HL-60 (cell line): ENCODE results near the gene CTNND1.

ENCODE experiments used
- DNase-seq, 2 experiments: peaks; one replicate each; pipeline ENCODE4 v3.0.0-alpha.2; 2010 to 2020; ENCODE audit warnings: low read depth in 1 of 2, low spot score in 1 of 2
- H3K27ac ChIP-seq: fragments of 250-450 bp; sonication (Bioruptor Pico); replicated peaks from 2 replicates; pipeline ENCODE4 v1.5.1; 2020; ENCODE audit warnings: mild to moderate bottlenecking, moderate library complexity
- H3K27me3 ChIP-seq: fragments of 250-450 bp; sonication (Bioruptor Pico); 2 replicates; pipeline ENCODE4 v1.5.1; 2021; ENCODE audit warnings: mild to moderate bottlenecking, moderate library complexity; ENCODE audit not compliant: insufficient read depth, poor library complexity, severe bottlenecking
- H3K4me3 ChIP-seq: replicated peaks from 2 replicates; pipeline ENCODE4 v1.5.1; 2011; ENCODE audit warnings: mild to moderate bottlenecking, control low read depth, low read length; ENCODE audit not compliant: insufficient read depth
- CTCF ChIP-seq: IDR thresholded peaks from one replicate; pipeline ENCODE4 v1.5.1; 2011; ENCODE audit warnings: low read length, control low read depth, inconsistent platforms; ENCODE audit not compliant: insufficient read depth
- GABPA ChIP-seq: IDR thresholded peaks from 2 replicates; pipeline ENCODE4 v1.6.1; 2012; ENCODE audit warnings: low read depth
- POLR2AphosphoS5 ChIP-seq: IDR thresholded peaks from 2 replicates; pipeline ENCODE4 v1.6.1; 2012; ENCODE audit warnings: low read depth
- REST ChIP-seq: IDR thresholded peaks from 2 replicates; pipeline ENCODE4 v1.6.1; 2012; ENCODE audit warnings: low read depth; ENCODE audit not compliant: insufficient replicate concordance
- SPI1 ChIP-seq: IDR thresholded peaks from 2 replicates; pipeline ENCODE4 v1.6.1; 2012; ENCODE audit warnings: low read depth, mild to moderate bottlenecking, borderline replicate concordance

Gene CTNND1

DNA sequence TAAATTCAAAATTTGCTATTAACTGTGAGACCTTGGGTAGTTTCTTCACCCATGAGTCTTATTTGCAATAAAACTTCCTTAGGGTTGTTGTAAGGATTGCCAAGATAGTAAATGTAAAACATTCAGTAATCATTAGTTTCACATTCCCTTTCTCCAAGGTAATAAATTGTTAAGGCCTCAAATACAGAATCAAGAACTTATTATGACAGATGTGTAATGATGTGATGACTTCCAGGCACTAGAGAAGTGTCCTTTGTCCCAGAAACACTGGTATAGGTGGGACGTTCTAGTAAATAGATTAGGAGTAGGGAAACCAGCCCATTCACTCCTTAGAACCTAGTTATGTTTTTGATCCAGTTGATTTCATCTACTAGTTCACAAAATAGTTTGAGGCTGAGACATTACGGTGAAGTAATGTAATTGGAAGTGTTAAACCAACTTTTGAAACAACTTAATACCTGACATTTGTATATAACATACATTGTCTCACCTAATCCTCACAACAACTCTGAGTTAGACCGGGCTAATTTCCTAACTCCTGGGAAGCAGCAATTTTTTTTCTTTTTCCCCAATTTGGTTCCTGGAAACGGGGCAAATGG is 25.5 kb downstream of the CTNND1 start:
- no peak overlapping the region for H3K4me3 ChIP-seq
- TF ChIP-seq SPI1: no peak
- TF ChIP-seq REST: no peak
- TF ChIP-seq POLR2AphosphoS5: no peak
- TF ChIP-seq CTCF: no peak
- TF ChIP-seq GABPA: no peak
- no peak overlapping the region for H3K27ac ChIP-seq
- H3K27me3 ChIP-seq: no peaks in the 10 kb centered on the region
- DNase-seq: no peak

- H3K4me3 ChIP-seq: no peak overlapping the region
- H3K27ac ChIP-seq: no peak overlapping the region
- DNase-seq: peak; percentile 63 to 92
- TF ChIP-seq REST: no peak
- TF ChIP-seq SPI1: peak; percentile 72
- no peak for TF ChIP-seq GABPA
- no peak for TF ChIP-seq CTCF
- peak; percentile 71; the same call in 1 of the 2 replicates for TF ChIP-seq POLR2AphosphoS5
- H3K27me3 ChIP-seq: no peaks in the 10 kb centered on the region
Observed at GRCh38 chr11:57787920-57788702, 26.5 kb downstream of the CTNND1 start.

- no peak overlapping the region for H3K27ac ChIP-seq
- no peak overlapping the region for H3K4me3 ChIP-seq
- DNase-seq: no peak
- TF ChIP-seq GABPA: no peak
- TF ChIP-seq SPI1: no peak
- no peak for TF ChIP-seq REST
- no peak for TF ChIP-seq POLR2AphosphoS5
- no peak for TF ChIP-seq CTCF
- no peaks in the 10 kb centered on the region for H3K27me3 ChIP-seq
Observed at GRCh38 chr11:57788703-57789088, 27.1 kb downstream of the CTNND1 start.
